DOHH2 (cell line): ENCODE data around the gene AFG1L.
"Not testable (repeated sequence)": the region's sequence is repeated elsewhere in the genome, so short reads cannot be mapped to it uniquely, and the experiment has no call there.

Experiments
- H3F3A ChIP-seq: fragments of 200-600 bp; sonication (generic), shearing (Covaris generic); 2 replicates; pipeline ENCODE4 v1.6.0; 2016; ENCODE audit warnings: antibody characterized with exemption, mild to moderate bottlenecking; ENCODE audit not compliant: control insufficient read depth, insufficient read depth
- H3K27ac ChIP-seq: fragments of 200-600 bp; sonication (generic); 2 replicates; pipeline ENCODE4 v1.5.1; 2014; ENCODE audit warnings: low read depth, mild to moderate bottlenecking, low read length, moderate library complexity
- H3K27me3 ChIP-seq: fragments of 200-600 bp; sonication (generic); 2 replicates; pipeline ENCODE4 v1.6.1; 2014; ENCODE audit warnings: mild to moderate bottlenecking, low read length, mixed read lengths; ENCODE audit not compliant: control insufficient read depth
- H3K36me3 ChIP-seq: fragments of 200-600 bp; sonication (generic); 2 replicates; pipeline ENCODE4 v1.6.1; 2014; ENCODE audit warnings: mild to moderate bottlenecking, low read length, moderate library complexity, mixed read lengths; ENCODE audit not compliant: control insufficient read depth
- H3K4me1 ChIP-seq: fragments of 200-600 bp; sonication (generic); 2 replicates; pipeline ENCODE4 v1.6.1; 2014; ENCODE audit warnings: mild to moderate bottlenecking, low read length, mixed read lengths; ENCODE audit not compliant: control insufficient read depth
- H3K4me2 ChIP-seq: fragments of 200-600 bp; sonication (generic); 2 replicates; pipeline ENCODE4 v1.6.0; 2014; ENCODE audit warnings: mild to moderate bottlenecking, low read length, moderate library complexity
- H3K4me3 ChIP-seq: fragments of 200-600 bp; sonication (generic); 2 replicates; pipeline ENCODE4 v1.5.1; 2014; ENCODE audit warnings: mild to moderate bottlenecking, low read length, mixed read lengths
- H3K79me2 ChIP-seq: fragments of 200-600 bp; sonication (generic); 2 replicates; pipeline ENCODE4 v1.6.1; 2014; ENCODE audit warnings: mild to moderate bottlenecking, low read length, mixed read lengths; ENCODE audit not compliant: control insufficient read depth
- H3K9me2 ChIP-seq: fragments of 200-600 bp; sonication (generic); replicated peaks from 2 replicates; pipeline ENCODE4 v1.6.1; 2014; ENCODE audit warnings: mild to moderate bottlenecking, low read length, mixed read lengths; ENCODE audit not compliant: control insufficient read depth
- H3K9me3 ChIP-seq: fragments of 200-600 bp; sonication (generic); 2 replicates; pipeline ENCODE4 v1.6.1; 2014; ENCODE audit warnings: antibody characterized with exemption, low read length, mixed read lengths; ENCODE audit not compliant: control insufficient read depth, insufficient read depth
- H4K20me1 ChIP-seq: fragments of 200-600 bp; sonication (generic); 2 replicates; pipeline ENCODE4 v1.6.0; 2014; ENCODE audit warnings: low read depth, mild to moderate bottlenecking, antibody characterized with exemption, low read length, moderate library complexity; ENCODE audit not compliant: control insufficient read depth, insufficient read depth
- EZH2phosphoT487 ChIP-seq: fragments of 200-600 bp; sonication (generic); IDR thresholded peaks from 2 replicates; pipeline ENCODE4 v1.6.1; 2017; ENCODE audit warnings: borderline replicate concordance, mild to moderate bottlenecking, antibody characterized with exemption, low read length, moderate library complexity, mixed read lengths
- TF ChIP-seq, protein P1 (sequence below): fragments of 200-600 bp; sonication (generic); IDR thresholded peaks from one replicate; pipeline ENCODE4 v1.5.1; 2014; ENCODE audit warnings: antibody characterized with exemption, mild to moderate bottlenecking, low read depth, low read length; ENCODE audit not compliant: poor library complexity, severe bottlenecking

AFG1L gene

DNA sequence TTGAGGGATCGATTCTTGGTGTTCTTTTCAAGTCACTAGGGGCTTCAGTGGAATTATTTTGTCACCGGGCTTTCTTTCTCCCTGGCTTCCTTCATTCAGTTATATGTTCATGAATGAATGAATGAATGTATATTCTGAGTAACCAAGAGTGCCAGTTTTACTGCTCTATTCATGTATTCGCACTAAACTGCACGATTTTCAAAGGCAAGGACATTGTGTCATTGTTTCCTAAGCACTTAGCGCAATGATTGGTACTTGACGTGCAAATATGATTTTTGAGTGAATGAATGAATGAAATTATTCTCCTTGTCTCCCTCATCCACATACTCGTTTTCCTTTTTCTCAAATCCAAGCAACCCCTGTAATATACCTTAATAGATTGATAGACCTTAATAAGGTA, 822 bp downstream of the AFG1L start:
- H3K27me3 ChIP-seq, result no peaks in the 10 kb centered on the region
- peaks cover 7% of the 10 kb centered on the region; the same call in 1 of the 2 replicates for H3K36me3 ChIP-seq
- peaks cover 15% of the 10 kb centered on the region for H3F3A ChIP-seq
- H3K9me3 ChIP-seq, result no peaks in the 10 kb centered on the region
- H3K9me2 ChIP-seq, result no peaks in the 10 kb centered on the region
- peak overlapping the region; percentile 71 for H3K27ac ChIP-seq
- TF ChIP-seq, protein P1, sequence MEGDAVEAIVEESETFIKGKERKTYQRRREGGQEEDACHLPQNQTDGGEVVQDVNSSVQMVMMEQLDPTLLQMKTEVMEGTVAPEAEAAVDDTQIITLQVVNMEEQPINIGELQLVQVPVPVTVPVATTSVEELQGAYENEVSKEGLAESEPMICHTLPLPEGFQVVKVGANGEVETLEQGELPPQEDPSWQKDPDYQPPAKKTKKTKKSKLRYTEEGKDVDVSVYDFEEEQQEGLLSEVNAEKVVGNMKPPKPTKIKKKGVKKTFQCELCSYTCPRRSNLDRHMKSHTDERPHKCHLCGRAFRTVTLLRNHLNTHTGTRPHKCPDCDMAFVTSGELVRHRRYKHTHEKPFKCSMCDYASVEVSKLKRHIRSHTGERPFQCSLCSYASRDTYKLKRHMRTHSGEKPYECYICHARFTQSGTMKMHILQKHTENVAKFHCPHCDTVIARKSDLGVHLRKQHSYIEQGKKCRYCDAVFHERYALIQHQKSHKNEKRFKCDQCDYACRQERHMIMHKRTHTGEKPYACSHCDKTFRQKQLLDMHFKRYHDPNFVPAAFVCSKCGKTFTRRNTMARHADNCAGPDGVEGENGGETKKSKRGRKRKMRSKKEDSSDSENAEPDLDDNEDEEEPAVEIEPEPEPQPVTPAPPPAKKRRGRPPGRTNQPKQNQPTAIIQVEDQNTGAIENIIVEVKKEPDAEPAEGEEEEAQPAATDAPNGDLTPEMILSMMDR, result no peak
- TF ChIP-seq EZH2phosphoT487, result no peak
- peaks cover 23% of the 10 kb centered on the region for H3K4me1 ChIP-seq
- peak overlapping the region; percentile 85 for H3K4me3 ChIP-seq
- H3K79me2 ChIP-seq, result peaks cover 28% of the 10 kb centered on the region
- H4K20me1 ChIP-seq, result no peaks in the 10 kb centered on the region
- peak overlapping the region; percentile 87 for H3K4me2 ChIP-seq

DNA sequence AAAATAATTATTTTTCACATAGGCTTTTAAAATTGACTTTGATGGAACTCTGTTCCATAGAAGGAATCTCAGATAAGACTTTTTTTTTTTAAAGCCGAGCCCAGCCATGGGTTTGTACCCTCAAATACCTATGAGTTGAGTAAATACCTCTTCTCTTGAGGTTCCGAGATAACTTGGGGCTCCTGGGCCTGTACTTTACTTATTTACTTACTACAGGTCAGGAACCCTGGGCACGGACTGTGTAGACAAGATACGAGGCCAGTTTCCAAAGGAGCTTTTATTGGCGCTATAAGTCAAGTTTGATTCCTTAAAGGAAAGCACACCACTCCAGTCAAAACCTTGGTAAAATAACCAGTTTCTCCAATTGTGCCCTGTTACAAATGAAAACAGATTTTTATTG, 7.5 kb downstream of the AFG1L start:
- no peak overlapping the region for H3K27ac ChIP-seq
- no peaks in the 10 kb centered on the region for H3K9me3 ChIP-seq
- TF ChIP-seq, protein P1, result no peak
- TF ChIP-seq EZH2phosphoT487, result no peak
- H3K4me2 ChIP-seq, result no peak overlapping the region
- no peaks in the 10 kb centered on the region for H4K20me1 ChIP-seq
- H3K36me3 ChIP-seq, result no peaks in the 10 kb centered on the region
- H3K79me2 ChIP-seq, result 0 out of 2 replicates have a peak, but pooled peaks cover 1% of the 10 kb centered on the region
- 0 out of 2 replicates have a peak, but pooled peaks cover 5% of the 10 kb centered on the region for H3K4me1 ChIP-seq
- H3K27me3 ChIP-seq, result no peaks in the 10 kb centered on the region
- no peak overlapping the region for H3K4me3 ChIP-seq
- no peaks in the 10 kb centered on the region for H3K9me2 ChIP-seq
- H3F3A ChIP-seq, result no peaks in the 10 kb centered on the region

DNA sequence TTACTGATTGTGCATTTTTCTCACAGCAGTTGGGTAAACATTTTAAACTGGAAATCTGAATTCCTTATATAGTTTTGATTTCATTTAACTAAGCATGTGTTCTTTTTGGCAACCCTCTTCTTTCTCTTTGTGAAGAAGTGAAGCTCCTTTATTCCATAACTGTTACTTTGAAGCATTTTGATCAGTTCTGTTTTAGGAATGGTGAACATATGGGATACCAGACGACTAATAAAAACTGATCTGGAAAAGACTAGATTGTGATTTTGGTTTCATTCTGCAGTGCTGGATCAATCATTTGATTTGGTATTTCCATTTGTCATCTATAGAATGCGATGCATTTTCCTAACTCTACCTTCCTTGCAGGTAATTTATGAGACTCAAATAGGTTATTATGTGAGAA, 9.8 kb downstream of the AFG1L start:
- Histone ChIP-seq H3K9me3 (no peaks in the 10 kb centered on the region), H3K79me2 (no peaks in the 10 kb centered on the region), H3K9me2 (no peaks in the 10 kb centered on the region), H3K4me2 (no peak overlapping the region), H3K36me3 (no peaks in the 10 kb centered on the region), H3F3A (peaks cover 10% of the 10 kb centered on the region; the same call in 1 of the 2 replicates), H3K27me3 (no peaks in the 10 kb centered on the region), H3K4me3 (no peak overlapping the region), H3K4me1 (peaks cover 17% of the 10 kb centered on the region), H4K20me1 (no peaks in the 10 kb centered on the region), H3K27ac (no peak overlapping the region)
- TF ChIP-seq EZH2phosphoT487, result no peak
- TF ChIP-seq, protein P1, result no peak

DNA sequence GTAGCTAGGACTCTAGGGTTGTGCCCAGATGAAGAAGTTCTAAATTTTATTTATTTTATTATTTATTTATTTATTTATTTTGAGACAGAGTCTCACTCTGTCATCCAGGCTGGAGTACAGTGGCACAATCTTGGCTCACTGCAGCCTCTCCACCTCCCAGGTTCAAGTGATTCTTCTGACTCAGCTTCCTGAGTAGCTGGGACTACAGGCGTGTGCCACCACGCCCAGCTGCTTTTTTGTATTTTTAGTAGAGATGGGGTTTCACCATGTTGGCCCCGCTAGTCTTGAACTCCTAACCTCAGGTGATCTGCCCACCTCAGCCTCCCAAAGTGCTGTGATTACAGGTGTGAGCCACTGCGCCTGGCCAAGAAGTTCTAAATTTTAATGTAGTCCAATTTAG, 13.8 kb downstream of the AFG1L start:
- not testable (repeated sequence) for H3K9me2 ChIP-seq, H3K9me3 ChIP-seq, H3K79me2 ChIP-seq, H3K27me3 ChIP-seq, H3F3A ChIP-seq, H3K36me3 ChIP-seq, H4K20me1 ChIP-seq
- Histone ChIP-seq H3K4me2 (peak overlapping the region; percentile 57), H3K4me1 (peaks cover 27% of the 10 kb centered on the region), H3K27ac (0 out of 2 replicates have a peak overlapping the region, but pooled peaks have one; percentile 2), H3K4me3 (peak overlapping the region; percentile 43)
